Neural cell (in vitro differentiated cells): Measurements from ENCODE around the gene MRPL12. TPM values are rescaled to one million over a fixed set of nuclear protein-coding genes. Genes with fewer than 3 reads are reported as not detected.
A peak's percentile ranks its signal among the peaks of the same experiment; 100 is the strongest.

ENCODE experiments used
- H2AFZ ChIP-seq: fragments of 200-600, 300-800 bp; sonication (generic), shearing (Covaris generic); 2 replicates; pipeline ENCODE4 v1.6.0; 2014; ENCODE audit warnings: low read depth, mild to moderate bottlenecking, antibody characterized with exemption, low read length, moderate library complexity
- H3F3A ChIP-seq: fragments of 200-600 bp; shearing (Covaris generic); 2 replicates; pipeline ENCODE4 v1.6.1; 2016; ENCODE audit warnings: mild to moderate bottlenecking, moderate library complexity, mixed read lengths, antibody characterized with exemption, low read length; ENCODE audit not compliant: insufficient read depth, poor library complexity, severe bottlenecking
- H3K27ac ChIP-seq: fragments of 200-600, 300-800 bp; sonication (generic), shearing (Covaris generic); 2 replicates; pipeline ENCODE4 v1.5.1; 2014; ENCODE audit warnings: mild to moderate bottlenecking, low read length, moderate library complexity
- H3K27me3 ChIP-seq: fragments of 300-800, 200-600 bp; sonication (generic), shearing (Covaris generic); 2 replicates; pipeline ENCODE4 v1.6.0; 2014; ENCODE audit warnings: mild to moderate bottlenecking, low read depth, low read length, moderate library complexity; ENCODE audit not compliant: insufficient read depth
- H3K36me3 ChIP-seq: fragments of 300-800, 200-600 bp; sonication (generic), shearing (Covaris generic); 2 replicates; pipeline ENCODE4 v1.5.1; 2014; ENCODE audit warnings: mild to moderate bottlenecking, antibody characterized with exemption, low read length, moderate library complexity; ENCODE audit not compliant: insufficient read depth
- H3K4me2 ChIP-seq: fragments of 300-800, 200-600 bp; sonication (generic), shearing (Covaris generic); 2 replicates; pipeline ENCODE4 v1.6.0; 2014; ENCODE audit warnings: mild to moderate bottlenecking, low read length
- H3K4me3 ChIP-seq: fragments of 300-800, 200-600 bp; sonication (generic), shearing (Covaris generic); 2 replicates; pipeline ENCODE4 v1.5.1; 2014; ENCODE audit warnings: mild to moderate bottlenecking, low read length, moderate library complexity
- H3K79me2 ChIP-seq: fragments of 200-600 bp; shearing (Covaris generic); replicated peaks from 2 replicates; pipeline ENCODE4 v1.6.0; 2014; ENCODE audit warnings: mild to moderate bottlenecking, low read length, moderate library complexity; ENCODE audit not compliant: insufficient read depth
- H3K9ac ChIP-seq: fragments of 300-800, 200-600 bp; sonication (generic), shearing (Covaris generic); 2 replicates; pipeline ENCODE4 v1.6.1; 2016; ENCODE audit warnings: mild to moderate bottlenecking, low read length, mixed read lengths
- H3K9me2 ChIP-seq: fragments of 200-600 bp; shearing (Covaris generic); 2 replicates; pipeline ENCODE4 v1.6.1; 2016; ENCODE audit warnings: mild to moderate bottlenecking, low read length, mixed read lengths; ENCODE audit not compliant: insufficient read depth
- H3K9me3 ChIP-seq: fragments of 200-600, 300-800 bp; sonication (generic), shearing (Covaris generic); 2 replicates; pipeline ENCODE4 v1.6.1; 2016; ENCODE audit warnings: mild to moderate bottlenecking, mixed run types, low read length, moderate library complexity, mixed read lengths
- H4K20me1 ChIP-seq: fragments of 200-600 bp; shearing (Covaris generic); 2 replicates; pipeline ENCODE4 v1.6.1; 2016; ENCODE audit warnings: mild to moderate bottlenecking, mixed run types; ENCODE audit not compliant: insufficient read depth
- EP300 ChIP-seq: fragments of 450-650 bp; conservative IDR thresholded peaks from 2 replicates; pipeline ENCODE4 v1.6.1; 2014; ENCODE audit warnings: antibody characterized with exemption, mild to moderate bottlenecking, moderate library complexity; ENCODE audit not compliant: poor library complexity, severe bottlenecking
- EZH2 ChIP-seq: fragments of 200-600, 300-800 bp; shearing (Covaris generic), sonication (generic); IDR thresholded peaks from 2 replicates; pipeline ENCODE4 v1.6.1; 2014; ENCODE audit warnings: antibody characterized with exemption, low read length, borderline replicate concordance, mild to moderate bottlenecking; ENCODE audit not compliant: insufficient read depth, poor library complexity, severe bottlenecking
- MXI1 ChIP-seq: fragments of 450-650 bp; conservative IDR thresholded peaks from 2 replicates; pipeline ENCODE4 v1.6.1; 2014; ENCODE audit warnings: antibody characterized with exemption, mild to moderate bottlenecking; ENCODE audit not compliant: poor library complexity, severe bottlenecking
- POLR2AphosphoS5 ChIP-seq: IDR thresholded peaks from 2 replicates; pipeline ENCODE4 v1.6.1; 2012
- RAD21 ChIP-seq: fragments of 450-650 bp; conservative IDR thresholded peaks from 2 replicates; pipeline ENCODE4 v1.6.1; 2014; ENCODE audit warnings: antibody characterized with exemption, mild to moderate bottlenecking, moderate library complexity
- SMC3 ChIP-seq: fragments of 450-650 bp; conservative IDR thresholded peaks from 2 replicates; pipeline ENCODE4 v1.6.1; 2014; ENCODE audit warnings: antibody characterized with exemption, mild to moderate bottlenecking, moderate library complexity; ENCODE audit not compliant: poor library complexity
- TAF1 ChIP-seq: IDR thresholded peaks from 2 replicates; pipeline ENCODE4 v1.6.1; 2012; ENCODE audit warnings: low read depth
- polyA plus RNA-seq: library from polyadenylated mRNA; depleted of rRNA; stranded (reverse); fragments of >200 nt; gene quantifications from 2 replicates; pipeline ENCODE4 v1.2.3, GENCODE V29; 2014
- TF ChIP-seq, protein P1 (sequence below): fragments of 450-650 bp; IDR thresholded peaks from 2 replicates; pipeline ENCODE4 v1.5.1; 2014; ENCODE audit warnings: antibody characterized with exemption, mild to moderate bottlenecking, moderate library complexity; ENCODE audit not compliant: poor library complexity, severe bottlenecking
- TF ChIP-seq, protein P2 (sequence below): IDR thresholded peaks from 2 replicates; pipeline ENCODE4 v1.6.1; 2012; ENCODE audit warnings: borderline replicate concordance

The MRPL12 gene
- polyA plus RNA-seq, 1 donor from 2014 or later, result 10.4 TPM

DNA sequence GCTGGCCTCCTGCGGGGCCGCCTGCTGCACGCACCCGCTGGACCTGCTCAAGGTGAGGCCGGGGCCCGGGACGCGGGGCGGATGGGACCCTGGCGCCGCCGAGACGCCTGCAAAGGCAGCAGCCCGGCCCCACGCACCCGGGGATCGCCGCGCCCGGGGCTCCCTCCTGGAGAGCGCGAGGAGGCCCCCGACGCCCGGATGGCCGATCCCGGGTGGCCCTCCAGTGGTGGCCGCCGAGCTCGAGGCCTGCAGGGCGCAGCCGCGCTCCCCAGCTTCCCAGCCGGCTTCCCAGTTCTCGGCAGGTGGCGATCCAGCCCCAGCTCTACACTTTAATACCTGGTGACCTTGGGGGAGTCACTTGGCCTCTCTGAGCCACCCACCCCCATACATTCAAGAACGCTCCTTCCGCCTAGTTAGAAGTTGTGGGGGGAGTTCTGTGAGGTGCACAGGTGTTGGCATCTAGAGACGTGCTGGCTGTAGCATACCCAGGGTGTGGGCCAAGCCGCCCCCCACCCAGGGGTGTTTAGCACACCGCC lies 9.4 kb downstream of the MRPL12 start:
- Histone ChIP-seq H4K20me1 (no peaks in the 10 kb centered on the region), H3K27ac (no peak overlapping the region)

DNA sequence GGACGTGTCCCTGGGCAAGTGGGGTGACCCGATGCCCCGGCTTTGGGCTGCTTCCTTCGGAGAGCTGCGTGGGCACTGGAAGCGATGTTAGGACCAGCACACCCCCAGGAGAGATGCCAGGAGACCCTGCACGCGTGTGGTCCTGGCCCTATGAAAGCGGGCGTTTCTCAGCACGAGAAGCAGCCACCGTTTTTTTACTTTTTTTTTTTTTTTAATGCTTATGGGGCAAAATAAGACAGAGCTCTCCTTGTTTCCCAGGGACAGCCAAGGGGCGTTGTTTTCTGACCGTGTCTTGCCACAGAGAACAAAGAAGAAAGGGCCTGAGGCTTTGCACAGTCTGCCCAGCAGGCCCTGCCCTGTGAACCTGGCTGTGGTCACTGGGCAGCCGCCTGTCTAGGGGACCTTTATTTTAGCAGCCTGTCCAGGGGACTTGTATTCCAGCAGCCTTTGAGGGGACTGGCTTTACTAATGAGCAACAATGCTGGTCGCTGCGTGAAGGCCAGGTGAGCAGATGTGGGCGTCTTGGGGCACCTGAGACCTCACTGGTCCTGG lies 9.9 kb downstream of the MRPL12 start:
- H3K36me3 ChIP-seq, result no peaks in the 10 kb centered on the region
- H3F3A ChIP-seq, result no peaks in the 10 kb centered on the region
- peak overlapping the region; percentile 68 for H3K4me3 ChIP-seq
- H3K27ac ChIP-seq, result no peak overlapping the region
- H3K9ac ChIP-seq, result peak overlapping the region; percentile 42
- peaks cover 8% of the 10 kb centered on the region for H3K27me3 ChIP-seq
- peak overlapping the region; percentile 51 for H3K4me2 ChIP-seq
- TF ChIP-seq TAF1, result no peak
- TF ChIP-seq MXI1, result no peak
- no peak for TF ChIP-seq EP300
- H3K9me2 ChIP-seq, result no peaks in the 10 kb centered on the region
- H3K79me2 ChIP-seq, result no peaks in the 10 kb centered on the region
- H4K20me1 ChIP-seq, result no peaks in the 10 kb centered on the region
- no peak overlapping the region for H2AFZ ChIP-seq
- no peaks in the 10 kb centered on the region for H3K9me3 ChIP-seq

More for the DNA sequence above, 9.4 kb downstream of the MRPL12 start:
- no peak overlapping the region for H2AFZ ChIP-seq
- peak overlapping the region; percentile 51 for H3K4me2 ChIP-seq
- peak; percentile 6 for TF ChIP-seq EP300
- TF ChIP-seq, protein P1, sequence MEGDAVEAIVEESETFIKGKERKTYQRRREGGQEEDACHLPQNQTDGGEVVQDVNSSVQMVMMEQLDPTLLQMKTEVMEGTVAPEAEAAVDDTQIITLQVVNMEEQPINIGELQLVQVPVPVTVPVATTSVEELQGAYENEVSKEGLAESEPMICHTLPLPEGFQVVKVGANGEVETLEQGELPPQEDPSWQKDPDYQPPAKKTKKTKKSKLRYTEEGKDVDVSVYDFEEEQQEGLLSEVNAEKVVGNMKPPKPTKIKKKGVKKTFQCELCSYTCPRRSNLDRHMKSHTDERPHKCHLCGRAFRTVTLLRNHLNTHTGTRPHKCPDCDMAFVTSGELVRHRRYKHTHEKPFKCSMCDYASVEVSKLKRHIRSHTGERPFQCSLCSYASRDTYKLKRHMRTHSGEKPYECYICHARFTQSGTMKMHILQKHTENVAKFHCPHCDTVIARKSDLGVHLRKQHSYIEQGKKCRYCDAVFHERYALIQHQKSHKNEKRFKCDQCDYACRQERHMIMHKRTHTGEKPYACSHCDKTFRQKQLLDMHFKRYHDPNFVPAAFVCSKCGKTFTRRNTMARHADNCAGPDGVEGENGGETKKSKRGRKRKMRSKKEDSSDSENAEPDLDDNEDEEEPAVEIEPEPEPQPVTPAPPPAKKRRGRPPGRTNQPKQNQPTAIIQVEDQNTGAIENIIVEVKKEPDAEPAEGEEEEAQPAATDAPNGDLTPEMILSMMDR, result no peak
- TF ChIP-seq POLR2AphosphoS5, result no peak
- TF ChIP-seq EZH2, result no peak
- peak overlapping the region; percentile 42 for H3K9ac ChIP-seq
- H3K9me3 ChIP-seq, result no peaks in the 10 kb centered on the region
- no peaks in the 10 kb centered on the region for H3K79me2 ChIP-seq
- H3K4me3 ChIP-seq, result peak overlapping the region; percentile 68
- H3K9me2 ChIP-seq, result no peaks in the 10 kb centered on the region
- peaks cover 8% of the 10 kb centered on the region for H3K27me3 ChIP-seq
- H3K36me3 ChIP-seq, result no peaks in the 10 kb centered on the region
- H3F3A ChIP-seq, result no peaks in the 10 kb centered on the region

DNA sequence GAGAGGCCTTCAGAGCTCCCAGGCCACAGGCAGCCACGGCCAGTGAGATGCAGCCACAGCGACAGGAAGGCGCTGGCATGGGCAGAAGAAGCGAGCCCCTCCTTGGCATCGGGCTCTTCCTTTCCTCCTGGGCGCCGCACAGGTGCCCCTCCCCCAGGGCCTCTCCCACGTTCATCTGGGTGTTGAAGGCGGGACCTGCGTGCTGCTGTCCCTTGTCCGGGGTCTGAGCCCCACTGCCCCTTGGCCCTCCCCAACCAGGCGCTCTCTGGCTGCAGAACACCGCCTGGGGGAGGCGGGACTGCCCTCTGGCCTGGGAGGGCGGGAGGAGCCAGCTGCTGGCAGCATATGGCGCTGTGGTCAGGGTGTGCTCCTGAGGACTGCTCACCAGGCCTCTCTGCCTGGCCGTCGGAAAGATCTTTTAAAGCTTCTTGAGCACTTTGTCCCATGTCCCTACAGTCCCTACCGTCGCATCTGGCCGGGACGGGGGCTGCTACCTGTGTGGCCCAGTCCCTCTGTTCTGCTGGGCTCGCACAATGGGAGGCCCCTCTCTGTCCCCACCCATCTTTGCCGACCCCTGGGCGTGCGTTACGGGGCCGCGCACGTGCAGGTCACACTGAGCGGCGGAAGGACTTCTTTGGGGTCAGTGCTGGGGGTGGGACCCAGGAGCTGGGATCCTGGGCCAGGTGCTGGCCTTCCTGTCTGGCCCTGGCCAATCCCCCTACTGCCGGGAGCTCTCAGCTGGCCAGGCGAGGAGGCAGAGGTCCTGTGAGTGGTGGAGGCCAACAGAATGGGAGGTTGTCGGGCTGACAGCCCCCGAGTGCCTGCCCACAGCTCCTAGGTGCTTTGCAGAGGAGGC lies 10.6 kb downstream of the MRPL12 start:
- Histone ChIP-seq H3K4me2 (no peak overlapping the region), H4K20me1 (no peaks in the 10 kb centered on the region), H3K27me3 (peaks cover 8% of the 10 kb centered on the region), H3K9ac (no peak overlapping the region), H3K4me3 (peak overlapping the region; percentile 68), H3K9me2 (no peaks in the 10 kb centered on the region), H3K27ac (no peak overlapping the region), H3K36me3 (no peaks in the 10 kb centered on the region), H2AFZ (no peak overlapping the region), H3K9me3 (no peaks in the 10 kb centered on the region), H3F3A (no peaks in the 10 kb centered on the region), H3K79me2 (no peaks in the 10 kb centered on the region)
- TF ChIP-seq EP300, result no peak
- TF ChIP-seq, protein P1, result no peak
- TF ChIP-seq MXI1, result no peak
- TF ChIP-seq SMC3, result no peak
- no peak for TF ChIP-seq EZH2
- TF ChIP-seq RAD21, result no peak
- TF ChIP-seq TAF1, result no peak
- TF ChIP-seq POLR2AphosphoS5, result no peak
- TF ChIP-seq, protein P2, sequence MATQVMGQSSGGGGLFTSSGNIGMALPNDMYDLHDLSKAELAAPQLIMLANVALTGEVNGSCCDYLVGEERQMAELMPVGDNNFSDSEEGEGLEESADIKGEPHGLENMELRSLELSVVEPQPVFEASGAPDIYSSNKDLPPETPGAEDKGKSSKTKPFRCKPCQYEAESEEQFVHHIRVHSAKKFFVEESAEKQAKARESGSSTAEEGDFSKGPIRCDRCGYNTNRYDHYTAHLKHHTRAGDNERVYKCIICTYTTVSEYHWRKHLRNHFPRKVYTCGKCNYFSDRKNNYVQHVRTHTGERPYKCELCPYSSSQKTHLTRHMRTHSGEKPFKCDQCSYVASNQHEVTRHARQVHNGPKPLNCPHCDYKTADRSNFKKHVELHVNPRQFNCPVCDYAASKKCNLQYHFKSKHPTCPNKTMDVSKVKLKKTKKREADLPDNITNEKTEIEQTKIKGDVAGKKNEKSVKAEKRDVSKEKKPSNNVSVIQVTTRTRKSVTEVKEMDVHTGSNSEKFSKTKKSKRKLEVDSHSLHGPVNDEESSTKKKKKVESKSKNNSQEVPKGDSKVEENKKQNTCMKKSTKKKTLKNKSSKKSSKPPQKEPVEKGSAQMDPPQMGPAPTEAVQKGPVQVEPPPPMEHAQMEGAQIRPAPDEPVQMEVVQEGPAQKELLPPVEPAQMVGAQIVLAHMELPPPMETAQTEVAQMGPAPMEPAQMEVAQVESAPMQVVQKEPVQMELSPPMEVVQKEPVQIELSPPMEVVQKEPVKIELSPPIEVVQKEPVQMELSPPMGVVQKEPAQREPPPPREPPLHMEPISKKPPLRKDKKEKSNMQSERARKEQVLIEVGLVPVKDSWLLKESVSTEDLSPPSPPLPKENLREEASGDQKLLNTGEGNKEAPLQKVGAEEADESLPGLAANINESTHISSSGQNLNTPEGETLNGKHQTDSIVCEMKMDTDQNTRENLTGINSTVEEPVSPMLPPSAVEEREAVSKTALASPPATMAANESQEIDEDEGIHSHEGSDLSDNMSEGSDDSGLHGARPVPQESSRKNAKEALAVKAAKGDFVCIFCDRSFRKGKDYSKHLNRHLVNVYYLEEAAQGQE, result no peak
